NCI-H2081 treated with DMSO at 0.1 percent for 48 hours (cell line): ENCODE measurements around the gene COX8A.

Experiments used
- DNase-seq: peaks from one replicate; lab custom pipeline; 2025; lab: John Stamatoyannopoulos, UW

The COX8A gene

DNA sequence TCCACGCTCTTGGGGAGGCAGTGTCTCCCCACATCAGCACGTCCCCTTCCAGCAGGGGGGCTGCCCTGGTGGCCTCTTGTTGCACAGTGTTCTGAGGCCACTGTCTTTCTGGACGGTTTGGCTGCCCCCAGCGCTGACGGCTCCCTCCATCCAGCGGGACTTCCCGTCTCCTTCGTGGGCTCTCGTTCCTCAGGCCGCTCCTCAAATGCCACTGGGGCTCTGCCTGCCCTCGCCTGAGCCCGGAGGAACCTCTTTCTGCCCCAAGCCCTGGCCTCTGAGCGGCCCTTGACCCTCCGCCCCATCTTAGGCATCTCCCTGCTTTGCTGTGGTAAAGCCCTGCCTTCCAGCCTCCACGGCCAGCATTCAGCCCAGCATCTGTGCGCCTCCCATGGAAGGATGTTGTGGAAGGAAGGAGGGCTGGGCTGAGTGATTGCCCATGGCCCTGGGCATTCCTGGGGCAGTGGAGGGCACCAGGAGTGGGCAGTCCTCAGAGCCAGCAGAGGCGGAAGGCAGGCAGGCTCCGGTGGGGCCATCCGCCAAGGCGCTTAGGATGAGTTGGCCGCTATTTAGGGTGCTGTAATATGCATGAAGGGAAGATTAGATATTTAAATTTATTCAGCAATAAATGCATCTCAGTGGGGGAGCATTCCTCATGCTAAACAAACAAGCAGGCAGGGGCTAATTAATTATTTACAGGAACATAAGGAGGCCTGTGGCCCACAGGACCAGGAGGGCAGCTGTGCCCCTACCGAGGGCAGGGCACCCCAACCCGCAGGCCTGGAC is 29.6 kb downstream of the COX8A start:
- no peak for DNase-seq

- DNase-seq, result no peak
These were observed 30.2 kb downstream of the COX8A start for GRCh38 chr11:64004590-64004984.

DNA sequence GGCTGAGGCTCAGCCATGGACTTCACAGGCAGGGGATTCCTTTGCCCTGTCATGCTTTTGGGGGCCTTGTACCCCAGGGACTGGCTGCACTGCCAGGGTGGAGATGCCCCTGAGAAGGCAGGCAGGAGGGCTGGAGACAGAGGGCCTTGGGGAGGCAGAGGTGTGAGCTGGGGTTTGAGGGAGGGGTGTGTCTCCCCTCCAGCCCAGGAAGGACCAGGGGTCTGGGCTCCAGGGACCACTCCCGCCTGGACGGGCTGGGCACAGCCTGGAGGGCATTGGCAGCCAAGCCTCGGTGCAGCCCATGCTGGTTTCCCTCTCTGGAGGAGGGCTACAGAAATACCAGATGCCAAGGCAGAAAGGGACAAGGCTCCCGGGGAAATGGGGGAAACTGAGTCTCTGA is 31.3 kb downstream of the COX8A start:
- no peak for DNase-seq

DNA sequence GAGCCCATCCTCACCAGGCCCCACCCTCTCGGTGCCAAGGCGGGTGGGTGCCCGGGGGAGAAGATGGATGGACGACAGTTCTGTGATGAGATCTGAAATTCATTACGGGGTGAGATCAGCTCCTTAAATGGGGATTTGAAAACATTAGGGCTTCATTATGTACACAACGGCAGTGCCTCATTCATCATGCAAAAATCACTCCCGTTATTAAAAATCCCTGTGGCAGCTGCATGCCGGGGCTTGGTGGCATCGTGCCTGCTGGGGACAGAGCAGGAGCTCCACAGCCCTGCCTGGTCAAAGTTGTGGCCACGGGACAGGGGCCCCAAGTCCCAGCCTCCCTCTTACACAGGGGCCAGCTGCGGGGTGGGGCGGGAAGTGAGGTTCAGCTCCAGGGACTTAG is 32.0 kb downstream of the COX8A start:
- DNase-seq, result no peak

DNA sequence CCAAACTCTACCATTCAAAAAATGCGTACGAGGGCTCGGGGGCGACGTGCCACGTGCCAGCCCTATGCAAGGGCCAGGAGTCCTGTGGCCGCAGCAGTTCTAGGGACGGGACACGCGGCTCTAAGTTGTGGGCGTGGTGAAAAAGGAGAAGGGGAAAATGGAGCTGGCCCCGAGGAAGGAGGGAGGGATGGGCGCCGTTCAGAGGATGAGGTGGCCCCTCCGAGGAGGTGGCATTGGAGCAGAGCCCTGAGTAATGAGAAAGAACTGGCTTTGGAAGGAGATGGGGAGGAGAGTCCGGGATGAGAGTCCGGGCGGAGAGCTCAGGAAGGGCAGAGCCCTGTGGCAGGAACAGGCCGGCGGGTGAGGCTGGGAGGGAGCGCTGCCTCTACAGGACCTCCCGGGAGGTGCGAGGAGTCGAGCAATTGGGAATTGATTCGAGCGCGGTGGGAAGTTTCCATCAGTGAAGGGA is 32.8 kb downstream of the COX8A start:
- DNase-seq, result no peak

GRCh38 chr11:64007629-64008282 is 33.3 kb downstream of the COX8A start:
- DNase-seq, result no peak

DNA sequence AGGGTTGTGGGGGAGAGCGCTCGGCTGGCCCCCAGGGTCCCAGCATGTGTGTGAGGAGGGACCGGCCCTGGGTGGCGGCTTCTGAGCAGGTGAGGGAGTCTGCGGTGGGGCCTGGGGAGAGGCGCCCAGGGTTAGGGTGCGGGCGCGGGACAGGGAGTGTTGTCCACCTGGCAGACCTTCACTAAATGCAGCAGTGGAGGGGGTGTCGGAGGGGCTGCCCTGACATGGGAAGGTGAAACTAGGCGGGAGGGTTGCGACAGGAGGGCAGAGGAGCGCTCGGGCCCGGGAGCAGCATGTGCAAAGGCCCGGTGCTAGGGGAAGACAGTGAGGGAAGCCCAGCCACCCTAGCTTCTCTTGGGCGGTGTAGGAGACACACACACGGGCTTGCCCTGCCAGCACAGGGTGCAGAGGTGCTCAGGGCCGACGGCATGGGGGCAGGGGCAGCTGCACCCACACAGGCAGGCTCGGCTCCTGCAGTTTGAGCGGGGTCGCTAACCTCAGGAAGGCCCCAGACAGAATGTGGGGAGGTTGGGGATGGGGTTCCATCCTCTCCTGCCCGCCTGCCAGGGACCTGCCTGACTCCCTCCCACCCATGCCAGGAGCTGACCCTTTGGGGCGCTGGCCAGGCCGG is 34.0 kb downstream of the COX8A start:
- DNase-seq, result no peak

DNA sequence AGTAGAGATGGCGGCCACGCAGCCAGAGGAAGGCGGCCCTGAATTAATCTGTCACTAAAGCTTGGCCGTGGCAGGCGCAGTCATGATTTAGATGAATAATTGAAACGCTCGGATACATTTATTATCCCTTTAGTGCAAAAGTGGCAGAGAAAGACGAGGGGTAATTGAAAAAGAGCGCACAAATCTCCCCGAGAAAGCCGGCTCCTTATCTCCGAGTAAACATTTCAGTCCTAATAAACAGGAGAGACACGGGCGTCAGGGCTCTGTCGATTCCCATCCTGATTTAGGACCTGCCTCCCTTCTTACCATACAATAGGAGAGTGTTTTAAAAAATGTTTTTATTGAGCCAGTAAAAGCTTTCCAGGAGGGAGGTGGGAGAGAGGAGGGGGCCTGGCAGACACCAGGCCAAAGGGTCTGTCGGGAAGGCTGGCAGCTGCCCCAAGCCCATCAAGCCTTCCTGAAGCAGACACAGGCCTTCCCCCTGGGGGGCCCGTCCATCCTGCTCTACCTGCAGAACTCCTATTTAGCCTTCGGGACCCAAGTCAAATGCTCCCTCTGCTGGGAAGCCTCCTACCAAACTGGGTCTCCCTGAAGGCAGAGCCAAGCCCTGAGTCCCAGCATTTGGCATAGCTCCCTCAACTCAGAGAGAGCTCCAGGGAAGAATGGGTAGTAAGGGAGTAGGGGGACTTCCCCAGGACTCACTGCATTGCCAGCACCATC is 34.7 kb downstream of the COX8A start:
- DNase-seq, result no peak

DNA sequence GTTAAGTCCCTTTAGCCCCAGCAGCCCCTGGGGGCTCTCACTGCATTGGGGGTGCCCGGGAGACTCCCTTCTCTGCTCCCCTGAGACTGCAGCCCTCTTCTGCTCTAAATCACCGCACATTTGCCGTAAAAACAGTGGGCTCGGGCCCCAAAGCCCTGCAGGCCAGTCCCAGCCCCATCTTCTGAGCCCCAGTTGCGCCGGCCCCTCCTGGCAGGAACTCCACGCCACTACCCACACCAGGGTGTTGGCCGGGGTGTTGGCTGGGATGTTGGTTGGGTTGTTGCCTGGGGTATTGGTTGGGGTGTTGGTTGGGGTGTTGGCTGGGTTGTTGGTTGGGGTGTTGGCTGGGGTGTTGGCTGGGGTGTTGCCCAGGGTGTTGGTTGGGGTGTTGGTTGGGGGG is 35.3 kb downstream of the COX8A start:
- no peak for DNase-seq

DNA sequence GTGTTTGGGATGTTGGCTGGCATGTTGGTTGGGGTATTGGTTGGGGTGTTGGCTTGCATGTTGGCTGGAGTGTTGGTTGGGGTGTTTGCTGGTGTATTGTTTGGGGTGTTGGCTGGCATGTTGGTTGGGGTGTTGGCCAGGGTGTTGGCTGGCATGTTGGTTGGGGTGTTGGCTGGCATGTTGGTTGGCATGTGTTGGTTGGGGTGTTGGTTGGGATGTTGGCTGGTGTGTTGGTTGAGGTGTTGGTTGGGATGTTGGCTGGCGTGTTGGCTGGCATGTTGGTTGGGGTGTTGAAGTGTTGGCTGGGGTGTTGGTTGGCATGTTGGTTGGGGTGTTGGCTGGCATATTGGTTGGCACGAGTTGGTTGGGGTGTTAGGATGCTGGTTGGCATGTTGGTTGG is 36.4 kb downstream of the COX8A start:
- DNase-seq, result no peak

- no peak for DNase-seq
These were observed 37.0 kb downstream of the COX8A start for GRCh38 chr11:64011371-64011770.

- no peak for DNase-seq
These were observed 38.9 kb downstream of the COX8A start for GRCh38 chr11:64013141-64013896.

DNA sequence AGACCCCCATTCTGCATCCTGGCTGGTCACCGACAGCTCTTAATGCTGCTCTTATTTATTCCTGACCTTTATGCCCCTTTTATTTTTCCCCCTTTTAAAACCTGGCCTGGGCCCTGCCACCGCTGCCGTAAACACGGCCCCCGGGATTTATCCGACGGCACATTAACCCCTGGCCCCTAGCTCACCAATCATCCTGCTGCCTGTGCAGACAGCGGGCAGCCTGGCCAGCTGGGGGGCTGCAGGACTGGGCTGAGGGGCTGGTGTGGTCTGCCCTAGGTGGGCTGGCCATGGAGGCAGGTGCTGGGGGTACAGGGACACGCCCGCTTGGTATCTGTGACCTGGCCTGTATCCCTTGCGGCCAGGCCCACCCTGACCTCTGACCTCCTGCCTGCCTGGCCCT is 39.9 kb downstream of the COX8A start:
- DNase-seq, result no peak

- no peak for DNase-seq
These were observed 41.1 kb downstream of the COX8A start for GRCh38 chr11:64015510-64015909.

DNA sequence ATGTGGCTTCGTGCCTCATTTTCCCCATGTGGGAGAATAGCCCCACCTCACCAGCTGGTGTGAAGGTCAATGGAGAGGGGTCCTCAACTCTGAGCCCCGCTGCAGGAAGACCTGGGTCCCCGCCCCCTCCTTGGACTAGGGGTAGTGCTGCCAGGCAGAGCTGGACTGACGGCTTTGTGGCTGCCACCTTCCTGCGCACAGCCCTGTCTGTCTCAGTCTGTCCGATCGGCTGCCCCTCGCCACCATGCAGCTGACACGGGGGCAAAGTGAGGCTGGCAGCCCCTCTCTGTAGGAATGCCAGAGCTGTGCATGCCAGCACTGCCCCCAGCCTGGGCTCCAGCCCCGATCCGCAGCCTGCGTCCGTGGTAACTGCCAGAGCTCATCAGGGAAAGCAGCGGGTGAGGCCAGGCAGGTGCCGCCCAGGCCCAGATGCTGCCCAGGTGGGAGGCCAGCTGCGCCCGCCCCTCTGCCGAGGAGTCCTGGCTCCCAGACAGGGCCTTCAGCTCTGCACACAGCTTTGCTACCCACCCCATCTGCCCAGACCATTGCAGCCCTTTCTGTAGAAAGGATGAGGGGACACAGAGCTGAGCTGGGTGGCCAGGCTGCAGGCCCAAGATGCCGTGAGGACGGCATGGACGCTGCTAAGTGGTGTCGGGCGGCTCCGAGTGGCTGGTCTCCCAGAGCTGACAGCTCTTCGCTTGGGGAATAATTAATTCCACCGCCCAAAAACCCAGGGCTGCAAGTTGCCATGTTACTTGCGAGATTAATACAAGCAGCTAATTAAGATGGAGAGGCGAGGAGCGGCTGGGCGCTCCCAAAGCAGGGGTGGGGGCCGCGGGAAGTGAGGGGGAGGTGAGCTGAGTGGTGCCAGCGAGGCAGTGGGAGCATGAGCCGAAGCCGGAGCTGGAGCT is 41.8 kb downstream of the COX8A start:
- DNase-seq, result no peak

- no peak for DNase-seq
These were observed 43.5 kb downstream of the COX8A start for GRCh38 chr11:64017945-64018224.

DNA sequence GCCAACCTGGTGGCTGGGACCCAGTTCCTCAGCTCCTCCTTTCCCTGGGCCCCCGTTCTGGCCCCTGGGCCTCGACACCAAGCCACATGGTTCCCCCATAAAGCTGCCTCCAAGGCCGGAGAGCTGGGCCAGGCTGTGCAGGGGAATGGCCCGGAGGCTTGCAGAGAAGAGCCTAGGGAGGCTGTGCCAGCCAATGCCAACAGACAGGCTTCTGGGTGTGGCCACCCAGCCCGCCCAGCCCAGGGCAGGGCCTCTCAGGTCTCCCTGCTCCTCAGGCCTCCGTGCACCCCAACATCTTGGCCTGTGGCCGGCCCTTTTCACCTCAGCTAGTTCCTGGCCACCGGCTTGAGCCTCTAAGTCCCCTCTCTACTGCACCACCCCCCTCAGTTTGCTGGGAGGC is 43.9 kb downstream of the COX8A start:
- DNase-seq, result no peak

DNA sequence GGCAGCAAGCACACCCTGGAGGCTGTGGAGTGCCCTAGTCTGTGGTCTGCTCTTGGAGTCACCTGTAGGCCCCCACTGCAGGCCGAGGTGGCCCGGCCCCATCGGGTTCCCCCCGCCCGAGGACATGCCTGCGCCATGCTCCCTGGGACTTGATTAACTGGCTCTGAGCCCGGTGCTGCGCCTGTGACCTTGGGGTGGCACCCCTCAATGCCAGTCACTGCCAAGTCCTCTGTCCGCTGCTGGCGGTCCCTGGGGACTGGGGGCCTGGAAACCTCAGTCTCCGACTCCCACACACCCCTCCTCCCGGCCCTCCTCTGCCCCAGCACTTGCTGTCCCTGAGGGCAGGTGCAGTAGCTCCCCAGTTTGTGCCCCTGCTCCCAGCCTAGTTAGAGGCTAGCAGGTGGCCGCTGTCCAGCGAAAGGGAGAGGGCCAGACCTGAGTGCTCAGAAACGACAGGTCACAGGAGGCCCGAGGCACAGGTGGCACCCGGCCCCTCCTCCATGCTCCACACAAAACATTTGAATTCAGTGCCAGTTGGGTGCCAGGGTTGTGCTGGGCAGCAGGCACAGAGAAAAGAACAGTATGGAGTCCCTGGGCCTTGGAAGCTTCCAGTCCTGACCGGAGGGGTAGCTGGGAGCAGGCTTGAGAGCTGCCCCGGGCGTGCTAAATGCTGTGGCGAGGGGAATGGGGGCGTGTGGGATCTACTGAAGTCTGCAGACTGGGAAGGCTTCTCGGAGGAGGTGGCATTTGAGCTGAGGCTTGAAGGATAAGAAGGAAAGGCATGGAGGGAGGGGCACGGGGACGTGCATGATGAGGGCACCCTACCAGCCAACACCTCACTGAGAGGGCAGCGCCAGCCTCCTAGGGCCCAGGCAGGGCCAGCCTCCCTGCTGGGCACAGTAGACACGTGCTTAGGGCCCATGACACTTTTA is 45.0 kb downstream of the COX8A start:
- DNase-seq, result no peak

DNA sequence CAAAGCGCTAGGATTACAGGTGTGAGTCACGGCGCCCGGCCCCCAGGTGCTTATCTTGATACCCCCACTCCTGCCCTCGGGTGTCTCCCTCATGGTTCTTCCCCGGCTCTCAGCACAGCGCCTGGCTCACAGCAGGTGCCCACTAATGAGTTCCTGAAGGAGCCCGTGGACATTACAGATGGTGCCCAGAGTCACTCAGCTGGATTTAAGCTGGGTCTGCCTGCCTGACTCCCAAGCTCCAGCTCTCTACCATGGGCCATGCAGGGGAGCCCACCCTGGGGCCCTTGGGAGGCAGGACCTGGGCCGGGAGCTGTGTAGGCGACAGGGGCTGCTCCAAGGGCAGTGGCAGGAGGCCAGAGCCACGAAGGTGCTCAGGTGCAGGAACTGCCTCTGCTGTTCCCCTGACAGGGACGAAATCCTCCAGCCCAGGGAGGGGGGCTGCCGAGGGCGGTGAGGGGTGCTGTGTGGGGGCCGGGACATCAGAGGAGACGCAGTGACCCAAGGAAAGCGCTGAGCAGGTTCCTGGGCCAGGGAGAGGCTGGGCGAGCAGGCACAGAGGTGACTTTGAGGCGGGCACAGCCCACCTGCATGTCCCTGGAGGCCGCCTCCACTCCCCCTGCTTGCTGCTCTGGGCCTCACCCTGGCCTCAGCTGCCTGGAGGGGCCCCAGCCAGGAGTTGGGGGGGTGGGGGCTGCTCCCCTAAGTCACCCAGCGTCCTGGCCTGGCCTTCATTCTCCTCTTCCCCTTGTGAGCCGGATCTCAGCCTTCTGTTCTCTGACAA is 46.7 kb downstream of the COX8A start:
- DNase-seq, result no peak
